HTR-8/SVneo (cell line): ENCODE results near the gene STX10.

Experiments used
- DNase-seq: peaks from one replicate; pipeline ENCODE4 v3.0.0; 2011; ENCODE audit warnings: low spot score, mixed read lengths; ENCODE audit not compliant: insufficient read length
- FAIRE-seq: peaks from 2 replicates; lab custom pipeline; 2011; peaks lifted over from hg19 to GRCh38; lab: Jason Lieb, UNC

Gene STX10

GRCh38 chr19:13102666-13103580 lies 47.3 kb downstream of the STX10 start, which contains the start of gene LYL1:
Gene LYL1, minus strand, starts transcription at chr19:13102858. Its CDS starts 1,687 bp downstream, at chr19:13101171.
- no peak for FAIRE-seq
- no peak for DNase-seq

- no peak for FAIRE-seq
- no peak for DNase-seq
Observed at GRCh38 chr19:13102416-13102665, 47.8 kb downstream of the STX10 start.

GRCh38 chr19:13101590-13102415 lies 48.4 kb downstream of the STX10 start:
- no peak for DNase-seq

GRCh38 chr19:13100841-13101589 lies 49.2 kb downstream of the STX10 start:
- FAIRE-seq (no peak), DNase-seq (no peak)

More at GRCh38 chr19:13101590-13102415, 48.4 kb downstream of the STX10 start:
- FAIRE-seq: no peak

- DNase-seq (no peak), FAIRE-seq (no peak)
Observed at GRCh38 chr19:13100031-13100588, 50.1 kb downstream of the STX10 start.

GRCh38 chr19:13099073-13099999 lies 50.8 kb downstream of the STX10 start:
- DNase-seq: no peak
- no peak for FAIRE-seq

GRCh38 chr19:13098277-13099072 lies 51.7 kb downstream of the STX10 start:
- FAIRE-seq (no peak), DNase-seq (no peak)

GRCh38 chr19:13097463-13098258 lies 52.5 kb downstream of the STX10 start:
- DNase-seq (no peak), FAIRE-seq (no peak)

- DNase-seq (no peak), FAIRE-seq (no peak)
Observed at GRCh38 chr19:13097033-13097462, 53.1 kb downstream of the STX10 start.

- DNase-seq: no peak
- no peak for FAIRE-seq
Observed at GRCh38 chr19:13095934-13096927, 53.9 kb downstream of the STX10 start.

GRCh38 chr19:13095393-13095784 lies 54.8 kb downstream of the STX10 start:
- FAIRE-seq (no peak), DNase-seq (no peak)

- FAIRE-seq (no peak), DNase-seq (no peak)
Observed at GRCh38 chr19:13094771-13095392, 55.3 kb downstream of the STX10 start.

- no peak for FAIRE-seq
Observed at GRCh38 chr19:13094106-13094504, 56.1 kb downstream of the STX10 start.

More at GRCh38 chr19:13094106-13094504, 56.1 kb downstream of the STX10 start:
- DNase-seq: no peak
